SKM-1 (cell line): ENCODE data around the gene LILRA5.
"Not testable (repeated sequence)": the region's sequence is repeated elsewhere in the genome, so short reads cannot be mapped to it uniquely, and the experiment has no call there.

Source experiments
- DNase-seq: peaks from one replicate; lab custom pipeline; 2025; ENCODE audit not compliant: unreplicated experiment; lab: John Stamatoyannopoulos, UW

The LILRA5 gene

GRCh38 chr19:54312436-54313377 lies at the start of gene LILRA5:
Gene LILRA5 (minus strand): TSS chr19:54313166. CDS start chr19:54313019, 147 bp downstream.
- DNase-seq = no peak

DNA sequence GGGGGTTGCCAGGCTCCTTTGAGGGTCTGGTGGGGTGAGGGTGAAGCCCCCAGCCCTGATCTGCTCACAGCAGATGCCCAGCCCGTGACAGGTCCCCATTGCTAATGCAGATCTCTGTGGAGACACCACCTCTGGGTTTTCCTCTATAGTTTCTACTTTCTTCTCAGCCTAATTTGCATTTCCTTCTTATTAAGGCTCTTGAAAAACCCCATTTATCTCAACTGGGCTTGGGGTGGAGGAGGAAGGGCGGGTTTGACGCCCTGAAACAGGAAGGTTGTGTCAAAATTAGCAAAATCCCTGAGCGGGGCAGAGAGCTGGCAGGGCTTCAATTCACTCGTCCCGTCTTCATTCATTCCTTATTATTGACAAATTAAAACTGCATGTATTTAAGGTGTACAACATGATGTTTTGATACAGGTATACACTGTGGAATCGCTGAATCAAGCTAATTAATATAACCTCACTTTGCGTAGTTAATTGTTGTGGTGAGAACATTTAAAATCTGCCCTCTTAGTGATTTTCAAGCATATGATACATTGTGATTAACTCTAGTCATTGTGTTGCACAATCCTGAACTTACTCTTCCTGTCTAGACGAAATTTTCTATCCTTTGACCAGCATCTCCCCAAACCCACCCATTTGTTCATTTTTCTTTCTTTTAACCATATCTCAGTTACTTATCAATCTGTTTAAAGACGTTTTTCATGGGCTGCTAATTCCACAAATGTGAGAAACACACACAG lies 48.9 kb upstream of the LILRA5 start:
- not testable (repeated sequence) for DNase-seq

DNA sequence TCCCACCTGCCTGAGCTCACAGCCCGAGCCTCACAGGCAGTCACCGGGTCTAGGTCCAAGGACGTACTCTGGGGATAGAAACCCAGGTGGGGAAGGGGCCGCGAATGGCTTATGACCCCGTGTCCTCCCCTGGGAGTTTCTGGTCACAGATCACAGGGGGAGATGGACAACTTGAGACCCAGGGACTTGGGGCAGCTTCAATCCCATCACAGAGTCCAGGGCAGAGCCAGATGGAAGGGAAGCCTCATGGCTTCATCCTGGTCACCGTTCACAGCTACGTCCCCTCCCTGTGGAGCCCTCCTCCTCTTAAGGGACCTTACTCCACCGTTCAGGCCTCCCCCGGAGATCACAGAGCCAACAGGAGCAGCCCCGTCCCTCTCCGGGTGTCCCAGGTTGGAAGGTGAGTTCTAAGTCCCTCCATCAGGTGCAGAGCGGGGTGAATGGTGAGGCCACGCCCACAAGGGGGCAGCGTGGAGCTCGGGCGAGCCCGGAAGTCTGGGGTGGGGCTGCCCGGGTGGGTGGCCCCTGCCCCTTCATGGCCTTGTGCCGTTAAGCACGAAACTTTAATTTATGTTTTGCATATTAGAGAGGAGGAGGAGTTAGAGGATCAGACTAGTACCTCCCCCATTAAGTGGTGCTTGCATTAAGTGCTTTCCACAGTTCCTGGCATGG lies 46.3 kb upstream of the LILRA5 start:
- DNase-seq = not testable (repeated sequence)

GRCh38 chr19:54357381-54357780 lies 44.4 kb upstream of the LILRA5 start:
- no peak for DNase-seq

DNA sequence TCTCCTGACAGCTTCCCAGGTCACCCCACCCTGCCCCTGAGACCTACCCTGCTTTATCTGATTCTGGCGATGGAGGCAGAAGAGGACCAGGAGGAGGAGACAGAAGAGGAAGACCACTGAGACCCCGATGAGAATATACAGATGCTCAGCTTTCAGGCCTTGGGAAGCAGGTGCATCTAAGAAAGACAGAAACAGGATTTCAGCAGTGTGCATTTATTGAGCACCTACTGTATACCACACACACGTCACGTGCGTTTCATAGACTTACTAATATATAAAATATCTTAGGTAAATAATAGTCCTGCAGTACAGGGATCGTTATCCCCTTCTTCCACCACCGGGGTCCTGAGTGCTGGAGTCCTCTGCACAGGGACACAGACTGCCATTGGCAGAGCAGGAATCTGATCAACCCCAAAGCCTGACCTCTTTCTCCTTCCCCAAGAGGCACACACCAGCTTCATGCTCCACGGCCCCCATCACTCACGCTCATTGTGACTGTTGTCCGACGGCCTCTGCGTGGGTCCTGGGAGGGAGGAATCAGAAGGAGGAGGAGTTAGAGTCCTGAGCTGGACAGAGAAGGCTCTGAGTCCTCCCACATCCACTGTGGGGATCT lies 43.6 kb upstream of the LILRA5 start:
- no peak for DNase-seq

DNA sequence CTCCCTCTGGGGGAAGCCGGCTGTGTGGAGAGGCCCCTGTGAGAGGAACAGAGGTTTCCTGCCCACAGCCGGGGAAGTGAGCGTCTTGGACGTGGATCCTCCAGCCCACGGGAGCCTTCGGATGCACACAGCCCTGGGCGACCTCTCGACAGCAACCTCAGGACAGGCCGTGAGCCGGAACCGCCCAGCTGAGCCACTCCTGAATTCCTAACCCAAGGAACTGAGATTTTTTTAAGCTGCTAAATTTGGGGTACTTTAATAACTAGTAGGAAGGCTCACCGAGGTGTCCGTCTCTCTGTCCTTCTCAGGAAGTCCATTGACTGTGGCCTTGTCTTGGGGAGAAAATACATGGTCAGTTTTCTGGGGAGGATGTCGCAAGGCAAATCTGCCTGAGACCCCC lies 42.7 kb upstream of the LILRA5 start:
- DNase-seq = no peak

- DNase-seq = no peak
Observed at GRCh38 chr19:54354761-54355160, 41.8 kb upstream of the LILRA5 start.

DNA sequence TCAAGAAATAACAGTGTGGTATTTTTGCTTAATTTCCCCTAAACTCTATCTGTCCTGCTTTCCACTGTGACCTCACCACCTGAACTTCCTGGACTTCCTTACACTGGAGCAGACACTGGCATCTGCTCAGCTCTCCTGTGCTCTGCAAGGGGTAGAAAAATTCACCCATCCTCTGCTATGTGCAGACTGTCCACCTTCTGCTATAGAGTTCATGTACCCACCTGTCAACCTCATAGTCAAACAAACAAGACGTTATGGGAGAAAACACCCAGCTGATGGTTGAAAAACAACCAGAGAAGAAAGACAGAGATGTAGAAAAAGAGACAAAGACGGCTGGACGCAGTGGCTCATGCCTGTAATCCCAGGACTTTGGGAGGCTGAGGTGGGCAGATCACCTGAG lies 39.6 kb upstream of the LILRA5 start:
- no peak for DNase-seq

- no peak for DNase-seq
Observed at GRCh38 chr19:54352041-54352440, 39.1 kb upstream of the LILRA5 start.

GRCh38 chr19:54351474-54351873 lies 38.5 kb upstream of the LILRA5 start:
- DNase-seq = no peak

DNA sequence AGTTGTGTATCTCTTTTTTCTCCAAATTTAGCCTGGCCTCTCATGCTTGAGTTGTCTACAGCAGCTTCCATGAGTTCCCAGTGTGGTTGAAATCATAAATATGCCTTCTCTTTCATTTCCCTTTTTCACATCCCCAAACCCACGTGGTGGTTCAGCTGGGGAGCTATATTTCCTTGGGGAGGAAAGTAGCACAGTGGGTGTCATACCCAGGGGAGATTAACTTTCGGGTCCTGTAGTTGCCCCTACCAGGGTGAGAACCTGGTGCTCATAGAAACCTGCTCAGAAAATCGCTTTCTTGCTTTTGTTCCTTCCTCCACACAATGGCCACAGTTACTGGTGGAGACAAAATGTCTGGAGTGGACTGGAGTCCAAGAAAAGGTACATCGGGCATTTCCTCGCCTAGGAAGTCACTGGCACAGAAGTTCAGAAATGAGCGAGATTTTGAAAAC lies 33.0 kb upstream of the LILRA5 start:
- peak; percentile 8 for DNase-seq

DNA sequence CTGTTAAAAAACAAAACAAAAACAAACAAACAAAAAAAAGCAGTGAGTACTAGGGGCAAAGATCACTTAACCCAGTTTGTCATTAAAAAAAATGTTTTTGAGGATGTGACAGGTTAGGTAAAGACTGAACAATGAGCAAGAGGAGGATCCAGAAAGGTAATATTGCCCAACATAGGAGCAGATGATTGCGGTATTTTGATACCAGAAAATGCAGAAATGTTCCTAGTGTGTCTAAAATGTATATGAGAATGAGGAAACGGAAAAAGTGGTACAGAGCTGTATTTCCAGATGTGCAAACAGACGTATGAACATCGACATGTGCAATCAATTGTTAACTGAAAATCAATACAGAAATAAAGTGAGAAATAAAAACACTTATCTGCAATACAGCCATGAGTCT lies 30.9 kb upstream of the LILRA5 start:
- DNase-seq = no peak

- no peak for DNase-seq
Observed at GRCh38 chr19:54341295-54341694, 28.3 kb upstream of the LILRA5 start.

GRCh38 chr19:54339646-54340358 lies 26.8 kb upstream of the LILRA5 start:
- no peak for DNase-seq

DNA sequence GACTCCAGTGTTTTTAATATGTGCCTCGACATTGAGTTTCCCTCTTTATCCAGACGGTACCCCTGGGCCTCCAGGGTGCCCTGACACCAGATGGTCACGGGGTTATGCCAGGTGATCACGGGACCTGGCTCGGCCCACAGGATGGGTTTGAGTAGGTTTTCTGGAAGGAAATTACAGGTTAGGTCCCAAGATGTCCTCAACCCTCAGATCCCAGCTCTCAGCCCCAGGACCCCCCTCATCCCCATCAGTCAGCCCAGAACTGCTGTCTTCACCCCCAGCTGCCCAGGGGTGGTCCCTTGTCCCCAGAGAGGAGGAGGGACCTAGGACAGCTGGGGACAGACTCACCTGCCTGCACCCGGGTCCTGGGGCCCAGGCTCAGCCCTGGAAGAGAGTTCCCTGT lies 25.6 kb upstream of the LILRA5 start:
- DNase-seq = no peak

DNA sequence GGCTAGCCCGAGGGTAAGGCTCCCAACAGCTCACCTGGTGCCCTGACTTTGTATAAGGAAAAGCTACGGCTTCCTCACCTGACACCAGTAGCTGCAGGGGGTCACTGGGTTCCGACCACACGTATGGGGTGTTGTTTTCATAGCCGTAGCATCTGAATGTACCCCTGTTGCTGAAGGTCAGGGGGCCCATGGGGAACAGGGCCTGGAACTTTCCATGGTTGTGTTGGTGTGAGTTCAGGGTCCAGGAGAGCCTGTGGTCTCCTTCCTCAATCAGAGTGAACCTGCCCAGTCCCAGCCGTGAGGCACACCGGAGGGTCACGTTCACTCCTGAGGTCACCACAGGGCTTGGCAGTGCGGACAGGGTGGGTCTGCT lies 24.9 kb upstream of the LILRA5 start:
- DNase-seq = no peak

DNA sequence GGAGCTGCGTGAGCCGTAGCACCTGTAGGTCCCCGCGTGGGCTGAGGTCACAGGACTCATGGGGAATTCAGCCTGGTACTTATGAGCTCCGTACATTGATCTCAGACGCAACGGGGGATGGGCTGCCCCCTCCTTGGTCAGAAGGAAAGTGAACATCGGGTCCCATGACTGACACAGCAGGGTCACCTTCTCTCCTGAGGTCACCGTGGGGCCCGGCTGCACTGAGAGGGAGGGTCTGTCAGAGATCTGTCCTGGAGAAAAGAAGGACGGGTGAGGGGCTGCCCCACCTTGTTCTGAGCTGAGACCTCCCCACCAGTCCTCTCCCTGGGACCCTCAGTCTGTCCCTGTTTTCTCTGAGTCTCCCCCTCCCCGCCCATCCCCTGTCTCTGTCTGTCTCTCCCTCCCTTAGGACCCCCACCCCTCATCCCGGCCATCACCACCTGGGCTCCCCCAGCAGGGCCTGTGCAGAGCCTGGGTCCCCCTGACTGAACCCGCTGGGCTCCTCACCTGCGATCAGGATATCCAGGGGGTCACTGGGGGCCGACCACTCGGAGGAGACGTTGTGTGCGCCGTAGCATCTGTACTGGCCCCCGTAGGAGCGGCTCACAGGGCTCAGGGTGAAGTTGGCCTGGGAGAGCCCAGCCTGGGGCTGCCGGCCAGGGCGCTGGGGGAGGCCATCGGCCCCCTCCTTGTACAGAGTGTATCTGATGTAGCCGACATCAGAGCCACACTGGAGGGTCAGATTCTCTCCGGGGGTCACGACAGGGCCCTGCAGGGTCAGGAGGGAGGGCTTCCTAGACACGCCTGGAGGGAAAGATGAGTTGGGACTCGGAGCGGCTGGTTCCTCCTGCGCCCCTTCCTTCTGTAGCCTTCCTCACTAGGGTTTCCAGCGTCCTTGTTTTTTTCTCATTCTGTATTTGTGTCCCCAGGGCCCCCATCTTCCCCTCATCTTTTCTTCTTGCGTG lies 24.2 kb upstream of the LILRA5 start:
- DNase-seq = no peak

GRCh38 chr19:54335979-54336892 lies 23.3 kb upstream of the LILRA5 start:
- DNase-seq = no peak
